Urinary bladder (tissue), 4 donors: Measurements from ENCODE around the gene GSC. TPM values are rescaled to one million over a fixed set of nuclear protein-coding genes. Genes with fewer than 3 reads are reported as not detected.

ENCODE experiments used
- DNase-seq: peaks from one replicate; pipeline ENCODE4 v3.0.0-alpha.2; 2015; ENCODE audit errors: extremely low spot score
- H3K27ac ChIP-seq: one replicate; pipeline ENCODE4 v1.5.1; 2013; ENCODE audit warnings: low read depth, mild to moderate bottlenecking, moderate library complexity
- H3K36me3 ChIP-seq: one replicate; pipeline ENCODE4 v1.6.1; 2013; ENCODE audit warnings: mild to moderate bottlenecking, moderate library complexity; ENCODE audit not compliant: insufficient read depth
- H3K4me1 ChIP-seq: one replicate; pipeline ENCODE4 v1.6.1; 2013; ENCODE audit warnings: mild to moderate bottlenecking, moderate library complexity; ENCODE audit not compliant: insufficient read depth
- H3K4me3 ChIP-seq: one replicate; pipeline ENCODE4 v1.5.1; 2013; ENCODE audit warnings: low read depth, low read length
- WGBS: extraction: QIAGEN DNeasy Blood & Tissue Kit; methylation state at CpG from one replicate; pipeline ENCODE4 v1.1.7; 2013; 5-methylcytosine and 5-hydroxymethylcytosine counted together
- polyA plus RNA-seq: library from polyadenylated mRNA; stranded (reverse); fragments of 200-250 nt; gene quantifications from one replicate; pipeline ENCODE4 v1.2.3, GENCODE V29; 2013
- total RNA-seq: library from RNA; depleted of rRNA; stranded (reverse); fragments of >200 nt; gene quantifications from one replicate; pipeline ENCODE4 v1.2.3, GENCODE V29; 2014
- donor health status: healthy with polysubstance abuse.
- donor health status: healthy.

GSC gene
- total and polyA plus RNA-seq, 2 donors = 0.35 to 0.79 TPM

DNA sequence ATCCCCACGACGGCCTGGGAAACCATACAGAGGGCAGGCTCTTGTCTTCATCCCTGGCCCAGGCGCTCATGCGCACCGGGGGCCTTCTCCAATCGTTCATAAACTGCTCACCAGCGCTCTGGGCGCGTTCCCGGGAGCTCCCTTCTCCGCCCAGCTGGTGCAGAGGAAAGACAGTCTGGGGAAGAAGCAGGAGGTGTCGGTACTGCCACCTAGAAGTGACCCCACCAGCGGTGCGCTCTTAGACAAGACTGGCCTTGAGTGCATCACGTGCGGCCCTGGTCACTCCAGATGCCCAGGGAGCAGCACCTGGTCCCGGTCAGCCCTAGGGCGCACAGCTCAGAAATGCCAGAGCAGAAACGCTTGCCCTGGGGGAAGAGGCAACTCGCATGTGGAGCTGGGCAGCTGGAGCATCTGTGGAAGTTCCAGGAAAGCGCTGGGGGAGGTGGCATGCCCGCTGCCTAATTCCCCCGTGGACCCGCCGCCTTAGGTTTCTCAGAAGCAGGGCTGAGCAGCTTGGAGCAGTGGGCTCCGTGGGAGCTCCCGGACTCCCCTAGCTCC is 2.5 kb downstream of the GSC start:
- DNase-seq = no peak
- Histone ChIP-seq H3K27ac (no peak overlapping the region), H3K4me3 (no peak overlapping the region), H3K4me1 (no peaks in the 10 kb centered on the region), H3K36me3 (no peaks in the 10 kb centered on the region)
- 16% methylated on average over 27 of the region's 27 CpGs for WGBS

DNA sequence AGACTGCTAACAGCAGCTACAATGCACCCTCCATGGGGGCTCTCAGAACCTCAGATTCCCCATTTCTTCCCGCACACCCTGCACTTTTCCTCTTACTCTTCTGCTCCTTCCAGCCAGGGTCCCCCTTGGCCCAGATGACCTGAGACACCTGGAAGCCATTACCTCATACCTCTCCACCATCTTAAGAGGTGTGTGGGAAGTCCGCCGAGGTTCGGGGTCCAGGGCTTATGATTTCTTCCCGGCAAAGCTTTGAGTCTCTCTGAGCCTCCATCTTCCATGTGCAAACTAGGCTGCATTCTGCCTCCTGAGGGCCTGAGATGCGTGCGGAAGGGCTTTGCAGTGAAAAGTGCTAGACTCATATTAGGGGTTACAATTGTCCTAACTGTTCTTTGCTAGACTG is 5.3 kb downstream of the GSC start:
- 56% methylated on average over 7 of the region's 7 CpGs for WGBS
- DNase-seq = no peak

DNA sequence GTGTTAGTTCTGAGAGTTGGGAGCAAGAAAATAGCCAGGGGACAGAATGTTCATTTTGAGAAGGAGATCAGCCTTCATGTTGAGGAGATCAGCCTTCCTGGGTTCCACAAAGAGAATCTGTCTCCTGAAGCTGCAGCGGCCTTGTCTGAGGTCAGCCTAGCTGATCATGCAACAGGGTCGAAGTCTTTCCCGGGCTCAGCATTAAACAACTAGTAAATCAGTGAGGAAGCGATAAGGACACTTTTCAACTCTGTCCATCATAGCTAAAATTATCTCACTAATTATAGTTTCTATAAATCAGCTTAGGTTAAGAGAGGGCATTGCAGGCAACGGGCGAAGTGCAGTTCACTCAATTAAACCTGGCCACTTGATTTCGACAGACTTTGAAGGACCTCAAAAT is 7.5 kb downstream of the GSC start:
- WGBS = 70% methylated on average over 7 of the region's 7 CpGs
- H3K27ac ChIP-seq = no peak overlapping the region
- no peaks in the 10 kb centered on the region for H3K36me3 ChIP-seq
- H3K4me3 ChIP-seq = no peak overlapping the region
- H3K4me1 ChIP-seq = no peaks in the 10 kb centered on the region
- no peak for DNase-seq

More for the DNA sequence above, 5.3 kb downstream of the GSC start:
- H3K27ac ChIP-seq = no peak overlapping the region
- no peaks in the 10 kb centered on the region for H3K36me3 ChIP-seq
- no peak overlapping the region for H3K4me3 ChIP-seq
- no peaks in the 10 kb centered on the region for H3K4me1 ChIP-seq

DNA sequence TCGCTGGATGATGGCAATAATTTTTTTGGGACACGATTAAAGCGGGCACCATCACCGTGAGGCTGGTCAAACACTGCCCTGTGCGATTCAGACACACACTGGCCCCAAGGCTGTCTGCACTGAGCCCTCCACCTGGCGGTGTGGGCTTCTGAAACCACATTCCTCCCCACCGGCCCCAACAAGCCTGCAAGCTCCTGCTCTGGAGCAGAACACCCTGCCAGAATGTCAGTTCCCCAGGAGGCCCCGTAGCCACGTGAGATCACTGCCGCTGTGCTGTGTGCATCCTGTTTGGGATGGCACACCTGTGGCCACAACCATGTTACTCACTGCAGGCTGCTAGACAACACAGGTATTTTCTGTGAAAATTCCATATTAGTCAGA is 7.9 kb downstream of the GSC start:
- Histone ChIP-seq H3K4me1 (no peaks in the 10 kb centered on the region), H3K36me3 (no peaks in the 10 kb centered on the region), H3K27ac (no peak overlapping the region), H3K4me3 (no peak overlapping the region)
- WGBS = 64% methylated on average over 10 of the region's 10 CpGs
- no peak for DNase-seq

DNA sequence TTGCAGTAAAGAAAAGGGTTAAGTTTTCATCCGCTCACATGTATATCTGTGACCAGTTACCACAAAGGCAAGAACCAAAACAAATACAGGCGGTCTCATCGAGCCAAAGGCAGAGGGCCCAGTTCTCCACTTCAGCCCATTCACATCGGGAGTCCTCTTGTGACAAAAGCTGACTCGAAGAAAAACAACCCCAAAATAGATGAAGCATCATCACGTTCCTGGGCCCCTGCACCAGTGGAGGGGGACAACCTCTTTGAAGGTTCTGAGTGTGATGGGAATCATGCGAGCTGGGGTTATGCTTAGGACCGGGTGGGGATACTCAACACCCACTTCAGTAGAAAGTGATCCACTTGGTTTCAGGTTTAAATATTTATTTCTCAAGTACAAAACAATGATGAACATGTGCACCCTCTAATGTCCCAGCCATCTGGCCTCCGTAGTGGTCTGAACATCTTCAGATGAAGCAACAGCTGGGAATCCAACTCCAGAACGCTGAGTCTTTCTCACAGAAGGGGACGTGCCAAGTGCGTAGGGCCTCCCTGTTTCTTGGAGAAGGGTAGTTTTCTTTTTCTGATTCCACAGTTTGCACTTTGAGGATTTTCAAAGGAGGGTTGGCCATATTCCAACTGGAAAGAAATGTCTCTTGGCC is 8.4 kb downstream of the GSC start:
- no peak for DNase-seq
- H3K27ac ChIP-seq = no peak overlapping the region
- no peaks in the 10 kb centered on the region for H3K4me1 ChIP-seq
- no peak overlapping the region for H3K4me3 ChIP-seq
- no peaks in the 10 kb centered on the region for H3K36me3 ChIP-seq
- WGBS = 65% methylated on average over 12 of the region's 12 CpGs

DNA sequence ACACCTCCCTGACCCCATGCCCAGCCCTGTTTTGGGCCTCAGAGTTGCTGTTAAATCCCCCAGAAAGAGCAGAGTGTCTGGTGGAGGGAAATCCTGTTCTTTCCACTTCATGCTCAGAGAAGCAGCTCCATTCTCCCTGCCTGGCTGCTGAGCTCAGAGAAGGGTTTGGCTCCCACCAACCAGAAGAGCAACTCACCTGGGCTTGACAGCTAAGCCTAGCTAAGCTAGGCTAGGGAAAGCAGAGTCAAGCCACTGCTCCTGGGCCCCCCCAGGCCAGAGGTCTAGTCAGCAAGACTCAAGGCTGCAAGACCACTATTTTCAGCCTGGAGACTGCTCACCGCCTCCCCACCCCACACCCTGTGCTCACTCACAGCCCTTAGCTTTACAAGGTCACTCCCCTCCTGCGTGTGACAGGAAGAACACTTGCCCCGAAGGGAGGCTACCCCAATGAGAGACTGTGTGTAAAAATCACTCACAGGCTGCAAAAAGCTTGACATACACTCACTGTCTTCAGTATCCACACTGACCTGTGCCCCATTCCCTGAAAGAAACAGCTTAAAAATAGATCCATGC is 13.5 kb downstream of the GSC start:
- WGBS = 54% methylated on average over 3 of the region's 3 CpGs
- H3K4me1 ChIP-seq = no peaks in the 10 kb centered on the region
- no peak overlapping the region for H3K27ac ChIP-seq
- H3K4me3 ChIP-seq = no peak overlapping the region
- H3K36me3 ChIP-seq = no peaks in the 10 kb centered on the region
- DNase-seq = no peak

DNA sequence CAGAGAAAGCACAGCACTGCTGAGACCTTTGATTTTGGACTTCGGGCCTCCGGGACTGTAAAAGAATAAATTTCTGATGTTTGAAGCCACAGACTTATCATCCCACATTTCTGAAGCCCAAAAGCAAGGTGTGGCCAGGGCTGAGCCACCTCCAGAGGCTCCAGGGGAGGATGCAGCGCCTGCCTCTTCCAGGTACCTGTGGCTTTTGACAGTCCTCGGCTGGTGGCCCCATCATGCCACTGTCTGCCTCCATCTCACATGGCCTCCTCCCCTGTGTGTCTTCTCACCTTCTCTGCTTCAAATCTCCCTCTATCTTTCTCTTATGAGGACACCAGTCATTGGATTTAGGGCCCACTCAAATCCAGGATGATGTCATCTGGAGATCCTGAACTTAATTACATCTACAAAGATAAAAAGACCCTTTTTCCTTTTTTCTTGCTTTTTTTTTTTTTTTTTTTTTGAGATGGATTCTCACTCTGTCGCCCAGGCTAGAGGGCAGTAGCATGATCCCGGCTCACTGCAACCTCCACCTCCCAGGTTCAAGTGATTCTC is 15.4 kb downstream of the GSC start:
- 80% methylated on average over 6 of the region's 6 CpGs for WGBS
- Histone ChIP-seq H3K36me3 (no peaks in the 10 kb centered on the region), H3K4me1 (no peaks in the 10 kb centered on the region), H3K27ac (no peak overlapping the region), H3K4me3 (no peak overlapping the region)
- DNase-seq = no peak

DNA sequence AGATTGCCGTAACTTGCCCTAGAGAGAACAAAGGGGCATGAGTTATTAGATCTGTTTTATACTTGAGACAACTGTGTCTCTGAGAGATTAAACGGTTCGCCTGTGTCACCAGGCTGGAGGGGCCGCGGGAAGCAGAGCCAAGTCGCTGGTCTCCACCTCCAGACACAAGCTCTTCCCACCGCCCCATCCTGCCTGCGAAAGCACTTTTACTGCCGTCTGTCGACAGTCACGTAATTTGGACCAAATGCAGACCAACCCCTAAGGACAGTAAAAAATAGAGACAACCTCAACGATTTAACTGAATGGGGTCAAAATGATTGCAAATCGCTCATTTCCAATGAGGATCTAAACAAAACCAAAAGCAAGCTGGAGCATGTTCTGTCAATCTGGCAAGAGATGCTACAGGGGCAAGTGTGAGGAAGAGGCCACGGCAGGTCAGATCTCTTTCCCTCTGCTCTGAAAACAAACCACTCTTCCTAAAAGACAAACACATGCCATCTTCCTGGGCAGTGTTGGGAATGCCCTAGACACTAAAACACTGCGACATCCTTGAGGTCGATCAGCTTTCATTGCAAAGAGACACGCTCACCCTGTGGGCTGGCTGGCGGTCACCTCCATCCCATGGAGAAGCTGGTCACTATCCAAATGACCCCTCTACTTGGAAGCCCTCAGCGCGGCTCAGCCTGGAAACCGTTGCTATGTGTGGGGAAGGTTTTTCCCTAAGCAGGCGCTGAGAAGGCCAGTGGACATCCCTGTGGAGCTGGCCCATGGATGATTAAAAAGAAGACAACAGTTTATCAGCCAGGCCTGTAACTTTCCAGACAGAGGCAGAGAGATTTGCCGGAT is 17.1 kb downstream of the GSC start:
- Histone ChIP-seq H3K4me1 (no peaks in the 10 kb centered on the region), H3K36me3 (no peaks in the 10 kb centered on the region), H3K27ac (no peak overlapping the region), H3K4me3 (no peak overlapping the region)
- WGBS = 44% methylated on average over 23 of the region's 23 CpGs
- DNase-seq = no peak

DNA sequence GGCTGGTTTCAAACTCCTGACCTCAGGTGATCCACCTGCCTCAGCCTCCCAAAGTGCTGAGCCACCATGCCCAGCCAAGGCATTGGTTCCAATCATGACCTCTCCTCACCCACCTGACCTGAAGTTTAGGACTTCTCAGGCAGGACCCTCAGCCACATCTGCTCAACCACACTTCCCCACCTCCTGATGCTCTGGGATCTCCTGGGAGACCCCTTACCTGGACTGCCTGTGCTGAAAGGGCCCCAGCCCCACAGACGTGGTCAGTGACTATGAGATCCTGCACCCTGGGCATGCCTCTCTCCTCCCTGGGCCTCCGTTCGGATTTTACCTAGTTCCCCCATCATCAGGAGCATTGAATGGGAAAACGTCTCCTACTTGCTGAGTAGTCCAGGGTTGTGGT is 18.0 kb downstream of the GSC start:
- Histone ChIP-seq H3K36me3 (no peaks in the 10 kb centered on the region), H3K4me3 (no peak overlapping the region), H3K4me1 (no peaks in the 10 kb centered on the region), H3K27ac (no peak overlapping the region)
- DNase-seq = no peak
- 65% methylated on average over 4 of the region's 4 CpGs for WGBS

DNA sequence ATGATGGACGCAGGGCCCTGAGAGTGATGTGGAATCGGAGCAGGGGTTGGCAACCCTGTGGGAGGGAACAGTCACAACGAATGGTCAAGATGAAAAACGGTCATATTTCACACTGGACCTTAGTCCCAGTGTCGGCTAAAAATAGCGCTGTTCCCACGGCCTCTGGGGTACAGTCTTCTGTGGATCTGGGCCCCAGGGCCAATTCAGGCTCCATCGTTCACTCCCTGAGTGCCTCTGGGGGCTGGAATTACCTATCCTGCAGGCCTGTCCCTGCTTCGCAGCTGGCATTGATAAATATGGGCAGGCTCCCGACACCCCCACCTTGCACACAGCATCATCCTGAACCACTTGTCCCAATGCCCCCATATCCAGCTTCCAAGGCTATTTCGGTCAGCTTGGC is 18.6 kb downstream of the GSC start:
- DNase-seq = no peak
- Histone ChIP-seq H3K4me3 (no peak overlapping the region), H3K36me3 (no peaks in the 10 kb centered on the region), H3K4me1 (no peaks in the 10 kb centered on the region), H3K27ac (no peak overlapping the region)
- 81% methylated on average over 11 of the region's 11 CpGs for WGBS

DNA sequence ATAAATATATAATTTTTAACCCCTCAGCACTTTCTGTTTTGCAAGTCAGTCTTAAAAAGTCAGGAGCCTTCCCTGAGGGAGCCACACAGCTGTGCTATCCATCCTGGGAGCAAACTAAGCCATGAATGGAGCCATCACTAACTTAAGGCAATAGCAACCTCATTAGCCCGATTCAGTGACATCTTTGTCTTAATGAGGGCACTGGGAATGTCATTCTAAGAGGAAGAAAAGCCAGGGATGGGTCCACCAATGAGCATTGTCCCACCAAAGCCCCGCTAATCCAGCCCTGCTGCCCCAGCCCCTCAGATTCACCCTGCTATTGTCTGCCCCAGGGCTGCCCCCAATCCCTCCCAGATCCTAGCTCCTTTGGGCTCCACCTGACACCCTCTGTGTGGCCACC is 19.5 kb downstream of the GSC start:
- WGBS = 72% methylated on average over 2 of the region's 2 CpGs
- no peak overlapping the region for H3K27ac ChIP-seq
- no peak overlapping the region for H3K4me3 ChIP-seq
- H3K36me3 ChIP-seq = no peaks in the 10 kb centered on the region
- no peaks in the 10 kb centered on the region for H3K4me1 ChIP-seq
- no peak for DNase-seq

DNA sequence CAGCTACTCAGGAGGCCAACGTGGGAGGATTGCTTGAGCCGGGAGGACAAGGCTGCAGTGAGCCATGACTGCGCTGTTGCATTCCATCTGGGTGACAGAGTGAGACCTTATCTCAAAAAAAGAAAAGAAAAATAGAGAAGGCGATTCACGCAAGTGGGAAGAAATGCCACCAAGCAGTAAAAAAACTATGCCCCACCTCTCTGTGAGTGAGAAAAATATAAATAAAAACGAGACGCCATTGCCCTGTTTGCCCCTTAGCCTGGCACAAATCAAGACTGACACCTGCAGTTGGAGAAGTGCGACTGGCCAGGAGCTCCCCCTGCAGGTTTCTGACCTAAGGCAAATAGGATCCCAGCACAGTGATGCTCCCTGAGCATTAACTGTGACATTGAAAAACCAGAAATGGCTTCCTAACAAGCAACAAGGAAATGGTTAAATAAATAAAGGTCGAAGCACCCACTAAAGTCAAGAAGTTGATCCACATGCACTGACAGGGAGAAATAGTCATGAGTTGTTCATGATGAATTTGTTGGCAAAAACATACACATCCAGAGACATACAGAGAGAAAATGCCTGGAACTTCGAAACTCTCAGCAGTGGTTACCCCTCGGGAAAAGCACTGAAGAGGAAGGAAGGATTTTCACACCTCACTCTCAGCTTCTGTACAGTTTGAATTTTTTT is 21.1 kb downstream of the GSC start:
- Histone ChIP-seq H3K4me1 (no peaks in the 10 kb centered on the region), H3K36me3 (no peaks in the 10 kb centered on the region), H3K4me3 (no peak overlapping the region), H3K27ac (no peak overlapping the region)
- DNase-seq = no peak
- 29% methylated on average over 11 of the region's 11 CpGs for WGBS

DNA sequence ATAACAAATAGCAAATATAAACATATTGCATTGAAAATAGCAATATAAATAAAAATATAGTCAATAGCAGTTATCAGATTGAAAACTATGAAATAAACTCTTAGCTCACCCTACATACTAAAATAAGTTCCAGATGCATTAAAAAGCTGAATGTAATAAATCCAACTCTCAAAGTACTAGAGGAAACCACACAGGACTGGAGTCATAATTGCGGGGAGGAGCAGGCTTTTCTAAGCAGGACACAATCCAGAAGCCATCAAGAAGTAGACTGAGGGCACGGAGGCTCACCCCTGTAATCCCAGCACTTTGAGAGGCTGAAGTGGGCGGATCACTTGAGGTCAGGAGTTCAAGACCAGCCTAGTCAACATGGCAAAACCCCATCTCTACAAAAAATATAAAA is 22.2 kb downstream of the GSC start:
- no peak for DNase-seq
- H3K27ac ChIP-seq = no peak overlapping the region
- H3K4me3 ChIP-seq = no peak overlapping the region
- H3K4me1 ChIP-seq = no peaks in the 10 kb centered on the region
- WGBS = 57% methylated on average over 3 of the region's 3 CpGs
- no peaks in the 10 kb centered on the region for H3K36me3 ChIP-seq
